Body of pancreas (tissue), 4 donors: ENCODE measurements around the gene FLOT2.

Experiments
- CTCF ChIP-seq, 7 experiments: fragments of 450-650 bp in 4 of 7; fragments of 200-600 bp in 3 of 7; sonication (generic) in 3 of 7; IDR thresholded peaks; one replicate each; pipeline ENCODE4 v1.5.1; 2016 to 2019; ENCODE audit warnings: antibody characterized with exemption in 7 of 7
- POLR2A ChIP-seq, 3 donors: fragments of 450-650 bp; IDR thresholded peaks; one replicate each; pipeline ENCODE4 v1.6.1; 2016; ENCODE audit warnings: antibody characterized with exemption in 3 of 3, mild to moderate bottlenecking in 2 of 3

GRCh38 chr17:28910534-28910933 lies 13.0 kb upstream of the FLOT2 start:
- TF ChIP-seq CTCF (IDR thresholded peaks at IDR 0.05) (no peak), POLR2A (IDR thresholded peaks at IDR 0.05) (no peak)
